Karpas-422 (cell line): Measurements from ENCODE around the gene HTR1B. TPM values are rescaled to one million over a fixed set of nuclear protein-coding genes. Genes with fewer than 3 reads are reported as not detected.

ENCODE experiments used
- DNase-seq: peaks from one replicate; pipeline ENCODE4 v3.0.0-alpha.2; 2015
- H2AFZ ChIP-seq: fragments of 200-600 bp; sonication (generic); 2 replicates; pipeline ENCODE4 v1.6.1; 2014; ENCODE audit warnings: antibody characterized with exemption, low read length, mixed read lengths
- H3K27ac ChIP-seq: fragments of 200-600 bp; sonication (generic); 2 replicates; pipeline ENCODE4 v1.5.1; 2014; ENCODE audit warnings: mild to moderate bottlenecking, low read length, moderate library complexity
- H3K27me3 ChIP-seq: fragments of 200-600 bp; sonication (generic); 2 replicates; pipeline ENCODE4 v1.6.1; 2014; ENCODE audit warnings: low read length, mixed read lengths
- H3K36me3 ChIP-seq: fragments of 200-600 bp; sonication (generic); 2 replicates; pipeline ENCODE4 v1.6.1; 2014; ENCODE audit warnings: low read length, mixed read lengths; ENCODE audit not compliant: insufficient read depth
- H3K4me1 ChIP-seq: fragments of 200-600 bp; sonication (generic); 2 replicates; pipeline ENCODE4 v1.6.1; 2014; ENCODE audit warnings: mild to moderate bottlenecking, low read length, mixed read lengths
- H3K4me2 ChIP-seq: fragments of 200-600 bp; sonication (generic); 2 replicates; pipeline ENCODE4 v1.6.1; 2014; ENCODE audit warnings: low read length, low read depth, mild to moderate bottlenecking; ENCODE audit not compliant: poor library complexity, severe bottlenecking
- H3K4me3 ChIP-seq: fragments of 200-600 bp; sonication (generic); 2 replicates; pipeline ENCODE4 v1.5.1; 2014; ENCODE audit warnings: mild to moderate bottlenecking, antibody characterized with exemption, low read length, mixed read lengths
- H3K79me2 ChIP-seq: fragments of 200-600 bp; sonication (generic); 2 replicates; pipeline ENCODE4 v1.6.1; 2014; ENCODE audit warnings: mild to moderate bottlenecking, low read length, mixed read lengths
- H3K9ac ChIP-seq: fragments of 200-600 bp; sonication (generic); 2 replicates; pipeline ENCODE4 v1.6.0; 2014; ENCODE audit warnings: low read length
- H3K9me2 ChIP-seq: fragments of 200-600 bp; sonication (generic), shearing (Covaris generic); replicated peaks from 2 replicates; pipeline ENCODE4 v1.6.0; 2014; ENCODE audit warnings: mild to moderate bottlenecking, low read length, moderate library complexity; ENCODE audit not compliant: insufficient read depth
- H3K9me3 ChIP-seq: fragments of 300-700, 200-600 bp; sonication (generic); 2 replicates; pipeline ENCODE4 v1.6.1; 2014; ENCODE audit warnings: low read length, mixed read lengths
- H4K20me1 ChIP-seq: fragments of 200-600 bp; sonication (generic); 2 replicates; pipeline ENCODE4 v1.6.1; 2014; ENCODE audit warnings: mild to moderate bottlenecking, antibody characterized with exemption, low read length, low read depth; ENCODE audit not compliant: insufficient read depth
- total RNA-seq: library from RNA; depleted of rRNA; stranded (reverse); fragments of >200 nt; shearing (Covaris generic); gene quantifications from 2 replicates; pipeline ENCODE4 v1.2.3, GENCODE V29; 2014; ENCODE audit warnings: low replicate concordance

The HTR1B gene
- total RNA-seq, 1 experiment from 2014 or later, result not detected

- H3K9ac ChIP-seq, result no peak overlapping the region
- no peaks in the 10 kb centered on the region for H3K9me2 ChIP-seq
- H3K4me1 ChIP-seq, result no peaks in the 10 kb centered on the region
- DNase-seq, result no peak
- no peak overlapping the region for H3K4me2 ChIP-seq
- no peaks in the 10 kb centered on the region for H3K27me3 ChIP-seq
- no peak overlapping the region for H2AFZ ChIP-seq
- peaks cover 3% of the 10 kb centered on the region; the same call in 1 of the 2 replicates for H3K9me3 ChIP-seq
- H3K36me3 ChIP-seq, result no peaks in the 10 kb centered on the region
- H3K79me2 ChIP-seq, result no peaks in the 10 kb centered on the region
- no peaks in the 10 kb centered on the region for H4K20me1 ChIP-seq
- no peak overlapping the region for H3K27ac ChIP-seq
- no peak overlapping the region for H3K4me3 ChIP-seq
Measured at GRCh38 chr6:77462359-77463307, 658 bp downstream of the HTR1B start.

- no peaks in the 10 kb centered on the region for H3K36me3 ChIP-seq
- H3K9me2 ChIP-seq, result no peaks in the 10 kb centered on the region
- H3K27ac ChIP-seq, result no peak overlapping the region
- H3K4me2 ChIP-seq, result no peak overlapping the region
- H3K27me3 ChIP-seq, result no peaks in the 10 kb centered on the region
- DNase-seq, result no peak
- H3K4me3 ChIP-seq, result no peak overlapping the region
- H2AFZ ChIP-seq, result no peak overlapping the region
- no peak overlapping the region for H3K9ac ChIP-seq
- no peaks in the 10 kb centered on the region for H3K79me2 ChIP-seq
- no peaks in the 10 kb centered on the region for H3K4me1 ChIP-seq
- no peaks in the 10 kb centered on the region for H4K20me1 ChIP-seq
- H3K9me3 ChIP-seq, result peaks cover 3% of the 10 kb centered on the region; the same call in 1 of the 2 replicates
Measured at GRCh38 chr6:77461796-77462195, 1.5 kb downstream of the HTR1B start.

GRCh38 chr6:77458421-77458820 is 4.9 kb downstream of the HTR1B start:
- H3K9me3 ChIP-seq, result peaks cover 3% of the 10 kb centered on the region; the same call in 1 of the 2 replicates
- H3K9ac ChIP-seq, result no peak overlapping the region
- H3K4me2 ChIP-seq, result no peak overlapping the region
- H2AFZ ChIP-seq, result no peak overlapping the region
- no peaks in the 10 kb centered on the region for H3K4me1 ChIP-seq
- H3K36me3 ChIP-seq, result no peaks in the 10 kb centered on the region
- no peak for DNase-seq
- no peak overlapping the region for H3K27ac ChIP-seq
- no peaks in the 10 kb centered on the region for H4K20me1 ChIP-seq
- H3K79me2 ChIP-seq, result no peaks in the 10 kb centered on the region
- H3K9me2 ChIP-seq, result no peaks in the 10 kb centered on the region
- no peaks in the 10 kb centered on the region for H3K27me3 ChIP-seq
- H3K4me3 ChIP-seq, result no peak overlapping the region

GRCh38 chr6:77457720-77458349 is 5.5 kb downstream of the HTR1B start:
- H3K27me3 ChIP-seq, result no peaks in the 10 kb centered on the region
- no peak overlapping the region for H3K9ac ChIP-seq
- no peaks in the 10 kb centered on the region for H4K20me1 ChIP-seq
- H3K27ac ChIP-seq, result no peak overlapping the region
- H3K79me2 ChIP-seq, result no peaks in the 10 kb centered on the region
- H3K36me3 ChIP-seq, result no peaks in the 10 kb centered on the region
- H3K4me2 ChIP-seq, result no peak overlapping the region
- no peak overlapping the region for H3K4me3 ChIP-seq
- no peak overlapping the region for H2AFZ ChIP-seq
- H3K9me3 ChIP-seq, result 0 out of 2 replicates have a peak, but pooled peaks cover 3% of the 10 kb centered on the region
- no peaks in the 10 kb centered on the region for H3K9me2 ChIP-seq
- DNase-seq, result peak; percentile 76
- no peaks in the 10 kb centered on the region for H3K4me1 ChIP-seq

GRCh38 chr6:77456531-77457248 is 6.6 kb downstream of the HTR1B start:
- Histone ChIP-seq H3K79me2 (no peaks in the 10 kb centered on the region), H3K9ac (no peak overlapping the region), H3K9me3 (no peaks in the 10 kb centered on the region)

GRCh38 chr6:77455271-77455670 is 8.0 kb downstream of the HTR1B start:
- Histone ChIP-seq H3K79me2 (no peaks in the 10 kb centered on the region), H3K9me2 (no peaks in the 10 kb centered on the region), H3K27me3 (no peaks in the 10 kb centered on the region), H2AFZ (no peak overlapping the region), H3K4me2 (no peak overlapping the region), H3K36me3 (no peaks in the 10 kb centered on the region), H3K4me3 (no peak overlapping the region), H3K9ac (no peak overlapping the region), H3K27ac (no peak overlapping the region), H4K20me1 (no peaks in the 10 kb centered on the region), H3K9me3 (no peaks in the 10 kb centered on the region), H3K4me1 (no peaks in the 10 kb centered on the region)
- no peak for DNase-seq

More at GRCh38 chr6:77456531-77457248, 6.6 kb downstream of the HTR1B start:
- Histone ChIP-seq H4K20me1 (no peaks in the 10 kb centered on the region), H3K4me1 (no peaks in the 10 kb centered on the region), H3K36me3 (no peaks in the 10 kb centered on the region), H3K4me2 (no peak overlapping the region), H2AFZ (no peak overlapping the region), H3K9me2 (no peaks in the 10 kb centered on the region), H3K27me3 (no peaks in the 10 kb centered on the region), H3K27ac (no peak overlapping the region), H3K4me3 (no peak overlapping the region)
- DNase-seq, result no peak

GRCh38 chr6:77454386-77454785 is 8.9 kb downstream of the HTR1B start:
- H3K27me3 ChIP-seq, result no peaks in the 10 kb centered on the region
- no peaks in the 10 kb centered on the region for H3K79me2 ChIP-seq
- H3K4me1 ChIP-seq, result no peaks in the 10 kb centered on the region
- H3K9me3 ChIP-seq, result no peaks in the 10 kb centered on the region
- H3K9ac ChIP-seq, result no peak overlapping the region
- H4K20me1 ChIP-seq, result no peaks in the 10 kb centered on the region
- no peaks in the 10 kb centered on the region for H3K36me3 ChIP-seq
- no peak for DNase-seq
- H3K4me2 ChIP-seq, result no peak overlapping the region
- no peak overlapping the region for H2AFZ ChIP-seq
- H3K9me2 ChIP-seq, result peaks cover 4% of the 10 kb centered on the region; the same call in 1 of the 2 replicates
- no peak overlapping the region for H3K4me3 ChIP-seq
- H3K27ac ChIP-seq, result no peak overlapping the region

- Histone ChIP-seq H3K27me3 (no peaks in the 10 kb centered on the region), H3K4me2 (no peak overlapping the region), H3K36me3 (no peaks in the 10 kb centered on the region), H3K4me3 (no peak overlapping the region), H3K9ac (no peak overlapping the region), H3K27ac (no peak overlapping the region), H3K79me2 (no peaks in the 10 kb centered on the region), H4K20me1 (no peaks in the 10 kb centered on the region), H3K4me1 (no peaks in the 10 kb centered on the region), H2AFZ (no peak overlapping the region), H3K9me2 (peaks cover 4% of the 10 kb centered on the region; the same call in 1 of the 2 replicates), H3K9me3 (no peaks in the 10 kb centered on the region)
- no peak for DNase-seq
Measured at GRCh38 chr6:77451466-77451865, 11.8 kb downstream of the HTR1B start.
